CD1c-positive myeloid dendritic cell (primary cell): ENCODE measurements around the gene RBBP8.
"Not testable (repeated sequence)": the region's sequence is repeated elsewhere in the genome, so short reads cannot be mapped to it uniquely, and the experiment has no call there.

Experiments
- DNase-seq: peaks from one replicate; pipeline ENCODE4 v3.0.0-alpha.2; 2016; ENCODE audit errors: extremely low spot score

RBBP8 gene

GRCh38 chr18:22943847-22944246, 10.7 kb downstream of the RBBP8 start:
- no peak for DNase-seq

GRCh38 chr18:22946217-22946616, 13.1 kb downstream of the RBBP8 start:
- no peak for DNase-seq

DNA sequence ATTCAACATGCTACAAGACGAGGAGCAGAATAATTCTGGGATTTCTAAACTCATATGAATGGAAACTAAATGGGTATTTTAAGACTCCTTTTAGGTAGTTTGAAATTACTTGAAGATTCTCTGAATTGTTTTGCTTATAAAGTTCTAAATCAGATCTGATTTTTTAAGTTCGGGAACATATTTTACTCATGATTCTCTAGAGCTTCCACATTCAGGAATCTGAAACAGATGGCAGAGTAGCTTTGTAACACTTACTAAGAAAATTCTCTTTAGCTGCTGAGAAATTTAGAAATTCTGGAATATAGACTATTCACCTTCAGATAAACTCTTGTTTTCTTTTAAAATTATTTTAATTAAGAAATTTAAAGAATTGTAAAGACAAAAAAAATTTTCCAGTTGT, 13.7 kb downstream of the RBBP8 start:
- DNase-seq, result no peak

DNA sequence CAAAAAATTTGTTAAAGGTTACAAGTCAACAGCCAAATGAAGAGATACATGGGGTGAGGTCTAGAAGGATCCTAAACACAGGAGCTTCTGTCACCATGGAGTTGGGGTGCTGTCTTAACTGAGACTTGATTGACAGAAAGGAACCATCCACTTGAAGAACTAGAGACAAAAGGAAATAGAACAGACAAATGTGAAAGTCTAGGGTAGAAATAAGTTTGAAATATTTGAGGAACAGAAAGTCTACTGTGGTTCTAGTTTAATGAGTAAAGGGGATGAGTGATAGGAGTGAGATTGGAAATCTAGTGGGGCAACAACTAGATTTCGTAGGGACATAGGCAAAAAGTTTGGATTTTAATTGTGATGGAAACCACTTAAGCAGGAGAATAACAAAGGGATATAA, 18.7 kb downstream of the RBBP8 start:
- DNase-seq, result no peak

- no peak for DNase-seq
Observed at GRCh38 chr18:22952525-22952924, 19.4 kb downstream of the RBBP8 start.

DNA sequence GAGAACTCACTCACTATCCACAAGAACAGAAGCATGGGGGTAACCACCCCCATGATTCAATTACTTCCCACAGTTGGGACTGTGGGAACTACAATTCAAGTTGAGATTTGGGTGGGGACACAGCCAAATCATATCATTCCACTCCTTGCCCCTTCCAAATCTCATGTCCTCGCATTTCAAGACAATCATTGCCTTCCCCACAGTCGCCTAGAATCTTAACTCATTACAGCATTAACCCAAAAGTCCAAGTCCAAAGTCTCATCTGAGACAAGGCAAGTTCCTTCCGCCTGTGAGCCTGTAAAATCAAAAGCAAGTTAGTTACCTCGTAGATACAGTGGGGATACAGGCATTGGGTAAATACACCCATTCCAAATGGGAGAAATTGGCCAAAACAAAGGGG, 20.9 kb downstream of the RBBP8 start:
- DNase-seq, result not testable (repeated sequence)

DNA sequence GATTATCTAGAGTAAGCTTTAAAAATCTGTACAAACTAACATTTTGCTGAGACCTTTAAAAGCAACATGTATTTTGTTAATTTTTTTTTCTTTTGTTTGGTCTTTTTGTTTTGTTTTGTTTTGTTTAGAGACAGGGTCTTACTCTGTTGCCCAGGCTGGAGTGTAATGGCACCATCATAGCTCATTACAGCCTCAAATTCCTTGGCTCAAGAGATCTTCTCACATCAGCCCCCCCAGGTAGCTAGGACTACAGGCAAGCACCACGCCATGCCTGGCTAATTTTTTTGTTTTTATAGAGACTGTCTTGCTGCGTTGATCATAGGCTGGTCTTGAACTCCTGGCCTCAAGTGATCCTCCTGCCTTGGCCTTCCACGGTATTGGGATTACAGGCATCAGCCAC, 23.1 kb downstream of the RBBP8 start:
- DNase-seq, result no peak

DNA sequence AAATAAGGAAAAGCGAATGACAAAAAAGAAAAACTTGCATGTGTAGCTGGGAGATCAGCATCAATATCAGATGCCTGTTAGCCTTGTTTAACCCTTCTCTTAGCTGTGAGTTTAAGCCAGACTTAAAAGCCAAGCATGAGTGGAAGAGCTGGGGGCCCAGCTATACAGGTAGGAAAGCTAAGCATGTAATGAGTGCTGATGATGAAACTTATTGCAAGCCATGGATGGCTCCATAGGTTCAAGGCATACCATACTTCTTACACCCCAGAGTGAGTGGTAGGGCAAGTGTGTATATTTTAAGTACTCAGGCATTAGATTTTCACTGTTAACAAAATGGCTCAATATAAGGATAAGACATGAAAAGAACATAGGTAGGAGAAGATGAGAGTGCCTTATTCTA, 28.0 kb downstream of the RBBP8 start:
- DNase-seq, result no peak

GRCh38 chr18:22962004-22962403, 28.9 kb downstream of the RBBP8 start:
- no peak for DNase-seq

DNA sequence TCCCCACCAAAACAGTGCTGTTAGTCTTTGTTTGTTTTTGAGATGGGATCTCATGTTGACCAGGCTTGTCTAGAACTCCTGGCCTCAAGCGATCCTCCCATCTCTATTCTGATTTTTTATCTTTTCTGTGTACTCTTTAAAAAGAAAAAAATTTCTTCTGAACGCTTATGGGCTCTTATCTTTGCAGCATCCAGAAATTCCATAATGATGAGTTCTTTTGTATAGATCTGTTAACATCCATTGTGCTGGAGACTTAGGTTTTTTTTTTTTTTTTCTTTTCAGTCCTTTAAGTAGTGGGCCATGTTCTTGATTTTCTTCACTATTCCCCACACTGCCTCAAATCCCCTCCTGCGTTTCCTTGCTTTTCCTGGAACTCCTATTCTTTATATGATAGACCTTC, 31.0 kb downstream of the RBBP8 start:
- DNase-seq, result no peak

DNA sequence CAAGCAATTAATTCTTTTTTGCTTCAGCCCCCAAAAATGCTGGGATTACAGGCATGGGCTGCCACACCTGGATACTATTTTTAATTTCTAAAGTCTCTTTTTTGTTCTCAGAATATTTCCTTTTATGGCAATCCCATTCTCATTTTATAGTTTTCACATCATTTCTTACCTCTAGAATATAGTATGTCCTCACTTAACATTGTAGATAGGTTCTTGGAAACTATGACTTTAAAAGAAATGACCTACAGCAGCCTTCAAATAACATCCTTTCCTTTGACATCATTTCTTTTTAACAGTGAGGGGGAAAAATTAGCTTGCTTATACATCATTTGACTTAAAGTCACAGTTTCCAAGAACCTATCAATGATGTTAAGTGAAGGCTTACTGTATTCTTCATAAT, 31.6 kb downstream of the RBBP8 start:
- DNase-seq, result no peak

DNA sequence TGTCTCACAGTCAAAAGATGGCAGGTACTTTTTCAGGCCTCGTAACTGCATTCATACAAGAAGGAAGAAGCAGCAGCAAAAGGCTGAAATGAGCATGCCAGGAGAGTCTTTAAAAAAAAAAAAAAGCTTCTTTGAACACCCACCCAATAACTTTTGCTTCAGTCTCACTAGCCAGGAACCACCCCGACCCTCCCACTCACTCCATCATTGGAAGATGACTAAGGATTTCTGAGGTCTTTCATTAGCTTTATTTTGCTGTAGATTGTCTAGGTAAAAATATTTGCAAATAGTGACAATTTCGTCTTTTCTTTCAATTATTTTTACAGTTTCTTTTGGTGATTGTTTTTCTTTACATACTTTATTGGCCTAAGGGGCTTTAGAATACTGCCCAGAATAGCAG, 37.9 kb downstream of the RBBP8 start:
- peak; percentile 32 for DNase-seq

- DNase-seq, result no peak
Observed at GRCh38 chr18:22974001-22974400, 40.9 kb downstream of the RBBP8 start.

GRCh38 chr18:22974707-22975106, 41.6 kb downstream of the RBBP8 start:
- no peak for DNase-seq

DNA sequence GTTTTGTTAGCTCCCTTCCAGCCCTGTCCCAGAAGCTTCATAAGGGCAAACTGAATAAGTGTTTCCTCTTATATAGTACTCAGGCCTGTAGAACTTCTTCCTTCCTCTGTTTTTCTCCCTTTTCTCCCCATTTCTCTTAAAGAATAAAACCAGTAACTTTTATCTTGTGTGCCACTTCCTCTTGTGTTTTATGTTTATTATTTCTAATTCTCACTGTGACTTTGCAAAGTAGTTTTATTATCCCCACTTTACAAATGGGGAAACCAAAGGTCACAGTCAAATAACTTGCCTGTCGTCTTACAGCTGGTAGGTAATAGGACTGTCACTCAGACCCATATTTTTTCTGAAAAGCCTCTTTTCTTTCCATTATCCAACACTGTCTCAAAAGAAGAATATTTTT, 42.4 kb downstream of the RBBP8 start:
- peak; percentile 24 for DNase-seq

DNA sequence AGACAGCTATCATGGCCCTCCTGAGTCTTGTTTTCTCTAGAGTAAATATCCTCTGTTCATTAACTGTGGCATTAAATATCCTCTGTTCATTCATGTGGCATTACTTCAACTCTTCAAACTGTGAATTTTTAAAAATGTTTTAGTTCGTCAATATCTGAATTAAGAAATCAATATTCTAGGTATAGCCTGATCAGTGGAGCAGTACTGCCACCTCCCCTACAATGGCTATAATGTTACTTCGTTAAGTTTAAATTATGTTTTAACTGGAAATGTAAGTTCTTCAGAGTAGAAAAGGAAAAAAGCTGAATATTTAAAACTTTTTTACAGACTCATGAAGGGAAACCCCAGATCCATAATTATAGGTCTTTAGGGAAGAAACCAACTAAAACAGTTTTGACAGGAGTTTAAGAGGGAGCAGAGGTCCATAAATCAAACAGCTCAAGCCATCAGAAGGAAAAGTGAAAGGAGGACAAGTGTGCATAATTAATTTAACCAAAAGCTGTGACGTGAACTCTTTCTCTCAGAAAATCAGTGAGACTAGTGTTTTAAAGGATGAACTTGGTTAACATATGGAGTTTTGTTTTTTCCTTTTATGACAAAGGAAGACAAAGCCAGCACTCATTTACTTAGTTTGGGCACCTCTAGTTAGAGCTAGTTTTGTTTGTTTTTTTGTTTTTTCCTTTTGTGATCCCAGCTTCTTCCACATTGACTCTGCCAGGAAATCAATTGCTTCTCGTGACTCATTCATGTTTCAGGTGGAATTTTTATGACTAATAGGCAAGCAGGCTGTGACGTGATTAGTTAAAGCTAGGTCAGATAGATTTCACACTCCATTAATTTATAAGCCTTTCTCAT, 44.9 kb downstream of the RBBP8 start:
- no peak for DNase-seq

DNA sequence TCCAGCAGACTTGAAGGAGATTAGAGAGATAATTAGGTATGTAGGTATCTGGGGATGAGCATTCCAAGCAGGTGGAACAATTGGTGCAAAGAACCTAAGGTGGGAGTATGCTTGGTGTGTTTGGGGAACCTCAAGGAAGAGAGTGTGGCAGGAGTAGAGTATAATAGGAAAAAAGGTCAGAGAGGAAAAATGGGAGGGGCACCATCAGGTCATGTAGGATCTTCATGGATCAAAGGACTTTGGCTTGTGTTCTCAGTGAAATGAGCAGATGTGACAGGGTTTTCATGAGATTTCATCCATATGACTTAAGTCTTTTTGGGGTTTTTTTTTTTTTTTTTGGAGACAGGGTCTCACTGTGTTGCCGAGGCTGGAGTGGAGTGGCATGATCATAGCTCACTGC, 47.3 kb downstream of the RBBP8 start:
- DNase-seq, result no peak

GRCh38 chr18:22981274-22982133, 48.4 kb downstream of the RBBP8 start:
- DNase-seq, result no peak

DNA sequence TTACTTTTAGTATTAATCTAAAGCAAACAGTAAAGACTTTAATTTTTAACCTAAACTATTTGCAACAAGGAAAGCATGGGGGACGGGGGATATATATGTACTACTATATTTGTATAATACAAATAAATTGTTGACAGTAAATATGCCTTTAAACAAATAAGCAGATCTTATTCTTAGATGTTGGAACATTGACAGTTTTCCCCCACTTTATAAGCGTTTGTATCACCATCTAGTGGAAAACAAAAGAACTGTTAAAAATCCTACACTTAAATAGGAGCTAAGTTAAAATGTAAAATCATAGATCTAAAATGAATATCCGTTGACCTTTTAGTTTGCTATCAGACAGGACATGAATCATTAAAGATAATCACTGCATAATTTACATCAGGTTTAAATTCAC, 50.0 kb downstream of the RBBP8 start:
- DNase-seq, result peak; percentile 50

GRCh38 chr18:22985250-22985649, 52.1 kb downstream of the RBBP8 start:
- DNase-seq, result no peak

DNA sequence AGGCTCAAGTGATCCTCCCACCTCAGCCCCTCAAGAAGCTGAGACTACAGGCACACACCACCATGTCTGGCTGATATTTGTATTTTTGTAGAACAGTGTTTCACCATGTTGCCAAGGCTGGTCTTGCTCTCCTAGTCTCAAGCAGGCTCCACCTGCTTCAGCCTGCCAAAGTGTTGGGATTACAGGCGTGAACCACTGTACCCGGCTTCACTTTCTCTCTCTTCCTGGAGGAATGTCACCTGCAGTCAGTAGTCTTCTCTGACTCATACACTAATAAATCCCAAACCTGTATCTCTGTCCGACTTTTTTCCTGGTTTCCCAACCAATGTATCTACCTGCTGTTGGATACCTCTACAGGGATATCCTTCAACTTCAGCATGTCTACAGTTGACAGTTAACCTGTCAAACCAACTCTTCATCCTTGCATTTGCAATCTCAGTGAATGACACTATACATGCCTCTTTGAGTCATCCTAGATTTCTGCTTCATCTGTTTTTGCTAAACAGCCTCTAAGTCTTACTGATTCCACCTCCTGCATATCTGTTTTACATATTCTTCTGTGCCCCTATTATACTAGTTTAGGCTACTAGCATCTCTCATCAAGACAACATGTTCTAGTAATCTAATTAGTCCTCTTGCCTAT, 54.5 kb downstream of the RBBP8 start:
- DNase-seq, result no peak

DNA sequence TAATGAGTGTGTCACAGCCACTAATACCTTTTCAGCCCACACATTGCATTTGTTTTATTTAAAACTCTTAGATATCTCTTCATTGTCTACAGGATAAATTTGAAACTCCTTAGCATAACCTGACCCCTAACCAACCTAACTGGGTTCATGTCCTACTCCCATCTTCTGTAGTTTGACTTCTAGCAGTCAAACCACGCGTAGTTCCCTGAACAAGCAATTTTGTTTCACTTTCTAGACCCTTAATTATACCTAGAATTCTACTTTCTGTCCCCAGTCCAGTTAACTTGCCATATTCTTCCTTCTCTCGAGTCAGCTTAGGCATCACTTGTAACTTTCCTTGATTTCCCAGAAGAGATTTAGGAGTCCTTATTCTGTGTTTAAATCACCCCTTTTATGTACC, 55.1 kb downstream of the RBBP8 start:
- no peak for DNase-seq

DNA sequence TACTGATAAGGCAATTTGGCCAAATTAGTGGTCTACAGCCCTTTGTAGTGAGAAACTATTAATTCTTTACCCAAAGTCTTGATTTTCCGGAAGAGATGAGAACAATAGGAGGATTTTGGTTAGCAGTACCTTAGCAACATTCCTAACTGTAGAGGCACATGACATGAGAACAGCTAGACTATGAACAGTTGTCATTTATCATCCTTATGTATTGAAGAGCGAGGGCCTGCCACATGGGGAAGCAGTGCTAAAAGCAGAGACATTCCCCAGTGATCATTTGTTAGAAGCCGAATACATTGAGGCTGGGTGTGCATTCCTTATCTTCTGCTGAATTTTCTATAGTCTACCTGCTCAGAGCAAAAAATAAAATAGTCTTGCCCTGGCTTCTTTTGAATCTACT, 65.2 kb downstream of the RBBP8 start:
- no peak for DNase-seq
